Esophagus muscularis mucosa (tissue), 4 donors: ENCODE results near the gene GP1BB. TPM values are rescaled to one million over a fixed set of nuclear protein-coding genes. Genes with fewer than 3 reads are reported as not detected.

Source experiments
- DNase-seq: peaks from one replicate; pipeline ENCODE4 v3.0.0-alpha.2; 2017; ENCODE audit errors: extremely low spot score
- H3K27ac ChIP-seq, 4 donors: fragments of 200-600 bp; sonication (generic); replicated peaks in 1 of 4; 1 replicate in 3 of 4; 2 replicates in 1 of 4; pipeline ENCODE4 v1.5.1; 2016 to 2019; ENCODE audit warnings: mild to moderate bottlenecking in 1 of 4
- H3K27me3 ChIP-seq, 4 donors: fragments of 200-600 bp; sonication (generic); one replicate each; pipeline versions ENCODE4 v1.5.1 to v1.6.0; 2016 to 2019
- H3K36me3 ChIP-seq, 4 donors: fragments of 200-600 bp; sonication (generic); one replicate each; pipeline ENCODE4 v1.5.1; 2016 to 2019
- H3K4me1 ChIP-seq, 4 donors: fragments of 200-600 bp; sonication (generic); one replicate each; pipeline ENCODE4 v1.5.1; 2016 to 2019
- H3K4me3 ChIP-seq, 4 donors: fragments of 200-600 bp; sonication (generic); 1 replicate in 2 of 4; 2 replicates in 2 of 4; pipeline ENCODE4 v1.5.1; 2016 to 2019; ENCODE audit warnings: mild to moderate bottlenecking in 4 of 4, moderate library complexity in 1 of 4
- H3K9me3 ChIP-seq, 4 donors: fragments of 200-600 bp; sonication (generic); 1 replicate in 3 of 4; 2 replicates in 1 of 4; pipeline ENCODE4 v1.5.1; 2016 to 2019
- EP300 ChIP-seq: sonication (generic); formaldehyde crosslinking; IDR thresholded peaks from one replicate; pipeline ENCODE4 v1.6.1; 2017; ENCODE audit warnings: antibody characterized with exemption
- POLR2A ChIP-seq: fragments of 450-650 bp; IDR thresholded peaks from one replicate; pipeline ENCODE4 v1.6.1; 2017; ENCODE audit warnings: antibody characterized with exemption, moderate library complexity, mild to moderate bottlenecking, low read depth
- POLR2AphosphoS5 ChIP-seq, 2 donors: sonication (generic); formaldehyde crosslinking; IDR thresholded peaks; one replicate each; pipeline ENCODE4 v1.6.1; 2017; ENCODE audit warnings: antibody characterized with exemption in 2 of 2
- WGBS: methylation state at CpG from one replicate; pipeline ENCODE4 v1.1.5; 2018; 5-methylcytosine and 5-hydroxymethylcytosine counted together
- intact Hi-C: fragments of 100-400 bp; cut with DNase I; formaldehyde crosslinking; loops from one replicate; pipeline ENCODE4 v1.15.1; 2023
- total RNA-seq, 4 donors: library from RNA; depleted of rRNA; stranded (reverse); fragments of >200 nt; gene quantifications; one replicate each; pipeline versions ENCODE4 v1.1.0 to v1.2.1, GENCODE V29; 2016
- TF ChIP-seq, protein P1 (sequence below), 3 experiments: fragments of 200-600 bp in 2 of 3; fragments of 450-650 bp in 1 of 3; sonication (generic) in 2 of 3; IDR thresholded peaks; one replicate each; pipeline ENCODE4 v1.5.1; 2017 to 2019; ENCODE audit warnings: antibody characterized with exemption in 3 of 3, mild to moderate bottlenecking in 2 of 3, moderate library complexity in 1 of 3

Gene GP1BB
- total RNA-seq, 4 donors from 2014 or later: 1.7 to 16.7 (median 5.7) TPM

DNA sequence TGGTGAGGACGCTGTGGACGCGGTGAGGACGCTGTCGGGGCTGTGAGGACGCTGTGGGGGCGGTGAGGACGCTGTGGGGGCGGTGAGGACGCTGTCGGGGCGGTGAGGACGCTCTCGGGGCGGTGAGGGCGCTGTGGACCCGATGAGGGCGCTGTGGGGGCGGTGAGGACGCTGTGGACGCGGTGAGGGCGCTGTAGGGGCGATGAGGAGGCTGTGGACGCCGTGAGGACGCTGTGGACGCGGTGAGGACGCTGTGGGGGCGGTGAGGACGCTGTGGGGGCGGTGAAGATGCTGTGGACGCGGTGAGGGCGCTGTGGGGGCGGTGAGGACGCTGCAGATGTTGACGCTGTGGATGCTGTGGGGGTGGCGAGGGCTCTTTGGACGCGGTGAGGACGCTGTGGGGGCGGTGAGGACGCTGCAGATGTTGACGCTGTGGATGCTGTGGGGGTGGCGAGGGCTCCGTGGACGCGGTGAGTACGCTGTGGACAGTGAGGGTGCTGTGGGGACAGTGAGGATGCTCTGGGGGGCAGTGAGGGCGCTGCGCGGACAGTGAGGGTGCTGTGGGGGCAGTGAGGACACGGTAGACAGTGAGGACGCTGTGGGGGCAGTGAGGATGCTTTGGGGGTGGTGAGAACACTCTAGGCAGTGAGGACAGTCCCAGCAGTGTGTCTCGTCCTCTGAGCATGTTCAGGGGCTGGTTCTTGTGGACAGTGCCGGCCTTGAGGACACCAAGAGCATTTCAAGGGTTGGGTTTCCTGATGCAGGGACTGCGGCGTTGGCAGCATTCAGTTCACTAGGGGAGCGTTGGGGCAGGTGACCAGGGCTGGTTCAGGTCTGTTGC is 4.2 kb downstream of the GP1BB start:
- 66% methylated on average over 61 of the region's 61 CpGs for WGBS
- no peak for DNase-seq
- TF ChIP-seq, protein P1, sequence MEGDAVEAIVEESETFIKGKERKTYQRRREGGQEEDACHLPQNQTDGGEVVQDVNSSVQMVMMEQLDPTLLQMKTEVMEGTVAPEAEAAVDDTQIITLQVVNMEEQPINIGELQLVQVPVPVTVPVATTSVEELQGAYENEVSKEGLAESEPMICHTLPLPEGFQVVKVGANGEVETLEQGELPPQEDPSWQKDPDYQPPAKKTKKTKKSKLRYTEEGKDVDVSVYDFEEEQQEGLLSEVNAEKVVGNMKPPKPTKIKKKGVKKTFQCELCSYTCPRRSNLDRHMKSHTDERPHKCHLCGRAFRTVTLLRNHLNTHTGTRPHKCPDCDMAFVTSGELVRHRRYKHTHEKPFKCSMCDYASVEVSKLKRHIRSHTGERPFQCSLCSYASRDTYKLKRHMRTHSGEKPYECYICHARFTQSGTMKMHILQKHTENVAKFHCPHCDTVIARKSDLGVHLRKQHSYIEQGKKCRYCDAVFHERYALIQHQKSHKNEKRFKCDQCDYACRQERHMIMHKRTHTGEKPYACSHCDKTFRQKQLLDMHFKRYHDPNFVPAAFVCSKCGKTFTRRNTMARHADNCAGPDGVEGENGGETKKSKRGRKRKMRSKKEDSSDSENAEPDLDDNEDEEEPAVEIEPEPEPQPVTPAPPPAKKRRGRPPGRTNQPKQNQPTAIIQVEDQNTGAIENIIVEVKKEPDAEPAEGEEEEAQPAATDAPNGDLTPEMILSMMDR (IDR thresholded peaks at IDR 0.05): no peak
- TF ChIP-seq EP300 (no peak), POLR2A (no peak), POLR2AphosphoS5 (IDR thresholded peaks at IDR 0.05) (no peak)
- intact Hi-C loops: no loop called here
- Histone ChIP-seq H3K4me3 (no peak overlapping the region), H3K9me3 (no peaks in the 10 kb centered on the region), H3K36me3 (peaks cover 0 to 3% (median 2%) of the 10 kb centered on the region in 4 donors), H3K4me1 (peaks cover 13 to 31% (median 27%) of the 10 kb centered on the region in 4 donors), H3K27me3 (peaks cover 0 to 46% (median 5%) of the 10 kb centered on the region in 4 donors), H3K27ac (no peak overlapping the region)

DNA sequence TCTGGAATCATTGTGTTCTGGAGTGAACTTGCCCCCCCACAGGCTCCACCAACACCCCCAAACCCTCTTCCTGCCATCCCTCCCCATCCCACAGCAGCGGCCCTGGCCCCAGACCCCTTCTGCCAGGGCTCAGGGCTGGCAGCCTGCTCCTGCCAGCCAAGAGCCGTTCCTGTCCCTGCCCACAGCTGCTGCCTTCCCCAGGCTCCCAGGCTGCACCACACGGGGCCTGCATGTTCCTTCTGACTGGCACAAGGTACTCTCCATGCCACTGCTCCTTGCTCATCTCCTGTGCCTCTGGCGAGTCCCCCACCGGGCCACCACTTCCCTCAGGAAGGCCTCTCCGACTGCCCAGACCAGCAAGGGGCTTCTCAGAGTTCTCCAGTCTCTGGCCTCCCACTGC is 4.9 kb downstream of the GP1BB start:
- intact Hi-C loops: no loop called here
- Histone ChIP-seq H3K9me3 (no peaks in the 10 kb centered on the region), H3K4me1 (peaks cover 6 to 23% (median 20%) of the 10 kb centered on the region in 4 donors), H3K36me3 (no peaks in the 10 kb centered on the region), H3K4me3 (no peak overlapping the region), H3K27me3 (peaks cover 0 to 39% (median 5%) of the 10 kb centered on the region in 4 donors), H3K27ac (no peak overlapping the region)
- TF ChIP-seq, protein P1 (IDR thresholded peaks at IDR 0.05): no peak
- TF ChIP-seq POLR2AphosphoS5 (IDR thresholded peaks at IDR 0.05) (no peak), EP300 (no peak), POLR2A (no peak)
- 82% methylated on average over 5 of the region's 6 CpGs for WGBS
- no peak for DNase-seq

DNA sequence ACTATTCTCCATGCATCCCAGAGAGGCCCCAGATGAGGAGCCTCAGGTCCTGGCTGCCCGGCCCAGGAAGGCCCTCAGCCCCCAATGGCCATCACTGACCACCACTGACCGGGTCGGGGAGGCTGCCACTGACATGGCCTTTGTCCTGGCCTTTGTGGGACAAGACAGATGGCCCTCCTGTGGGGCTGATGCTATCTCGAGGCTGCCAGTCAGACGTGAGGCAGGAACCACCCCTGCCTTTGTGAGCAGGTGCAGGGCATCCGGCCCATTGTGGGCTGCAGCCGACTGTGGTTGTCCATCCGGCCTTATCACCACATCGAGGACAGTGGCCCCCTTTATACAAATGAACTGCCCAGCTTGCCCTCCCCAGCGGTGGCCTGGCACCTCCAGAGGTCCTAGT is 5.5 kb downstream of the GP1BB start:
- TF ChIP-seq, protein P1 (IDR thresholded peaks at IDR 0.05): no peak
- TF ChIP-seq EP300: no peak
- TF ChIP-seq POLR2A: no peak
- no peak for TF ChIP-seq POLR2AphosphoS5 (IDR thresholded peaks at IDR 0.05)
- WGBS: 80% methylated on average over 7 of the region's 10 CpGs
- no peaks in the 10 kb centered on the region for H3K9me3 ChIP-seq
- H3K4me3 ChIP-seq: no peak overlapping the region
- H3K36me3 ChIP-seq: no peaks in the 10 kb centered on the region
- H3K4me1 ChIP-seq: peaks cover 0 to 18% (median 14%) of the 10 kb centered on the region in 4 donors
- DNase-seq: no peak
- intact Hi-C loops: no loop called here
- H3K27ac ChIP-seq: no peak overlapping the region
- H3K27me3 ChIP-seq: peaks cover 0 to 33% (median 2%) of the 10 kb centered on the region in 4 donors

DNA sequence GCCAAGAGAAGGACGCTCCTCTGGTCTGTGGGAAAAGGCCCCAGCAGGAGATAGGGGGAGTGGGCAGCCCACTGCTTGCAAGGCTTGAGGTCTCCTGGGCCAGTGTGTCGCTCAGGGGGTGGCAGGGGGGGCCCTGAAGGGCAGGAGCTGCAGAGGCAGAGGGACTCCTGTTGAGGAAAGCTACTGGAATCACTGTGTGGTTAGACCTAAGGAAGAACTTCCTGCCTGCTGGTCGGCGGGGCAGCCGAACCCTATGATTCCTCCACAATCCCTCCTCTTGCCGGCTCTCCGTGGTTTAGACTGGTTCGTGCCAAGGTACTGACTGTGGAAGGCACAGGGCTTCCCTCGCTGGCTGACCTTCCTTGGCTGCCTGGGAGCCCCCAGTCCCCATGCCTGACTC is 6.2 kb downstream of the GP1BB start:
- Histone ChIP-seq H3K4me1 (peaks cover 0 to 13% (median 11%) of the 10 kb centered on the region in 4 donors), H3K4me3 (no peak overlapping the region), H3K9me3 (no peaks in the 10 kb centered on the region), H3K27me3 (peaks cover 0 to 26% (median 2%) of the 10 kb centered on the region in 4 donors), H3K36me3 (no peaks in the 10 kb centered on the region), H3K27ac (no peak overlapping the region)
- intact Hi-C loops: no loop called here
- DNase-seq: no peak
- TF ChIP-seq POLR2AphosphoS5 (IDR thresholded peaks at IDR 0.05) (no peak), EP300 (no peak), POLR2A (no peak)
- TF ChIP-seq, protein P1 (IDR thresholded peaks at IDR 0.05): no peak
- WGBS: 70% methylated on average over 4 of the region's 9 CpGs
